ENCODE measurements around the gene C11orf42.
"Not testable (repeated sequence)": the region's sequence is repeated elsewhere in the genome, so short reads cannot be mapped to it uniquely, and the experiment has no call there.

C11orf42 gene

GRCh38 chr11:6219359-6219758 is 14.0 kb downstream of the C11orf42 start:
- DNase-seq (ENCODE audit: extremely low read depth in 1 of 2, low read depth in 1 of 2) = no peak

GRCh38 chr11:6223854-6224253 is 18.5 kb downstream of the C11orf42 start:
- DNase-seq (ENCODE audit: extremely low read depth in 1 of 2, low read depth in 1 of 2) = no peak

GRCh38 chr11:6224421-6224820 is 19.1 kb downstream of the C11orf42 start:
- no peak for DNase-seq (ENCODE audit: extremely low read depth in 1 of 2, low read depth in 1 of 2)

- DNase-seq (ENCODE audit: extremely low read depth in 1 of 2, low read depth in 1 of 2) = no peak
These were observed 19.7 kb downstream of the C11orf42 start for GRCh38 chr11:6225024-6225423.

- no peak for DNase-seq (ENCODE audit: extremely low read depth in 1 of 2, low read depth in 1 of 2)
These were observed 20.5 kb downstream of the C11orf42 start for GRCh38 chr11:6225896-6226295.

GRCh38 chr11:6228520-6228919 is 23.2 kb downstream of the C11orf42 start:
- DNase-seq (ENCODE audit: extremely low read depth in 1 of 2, low read depth in 1 of 2) = no peak

GRCh38 chr11:6229911-6230310 is 24.6 kb downstream of the C11orf42 start:
- DNase-seq (ENCODE audit: extremely low read depth in 1 of 2, low read depth in 1 of 2) = no peak

- DNase-seq (ENCODE audit: extremely low read depth in 1 of 2, low read depth in 1 of 2) = no peak
These were observed 27.5 kb downstream of the C11orf42 start for GRCh38 chr11:6232899-6233298.

GRCh38 chr11:6233984-6234386 is 28.6 kb downstream of the C11orf42 start:
- DNase-seq (ENCODE audit: extremely low read depth in 1 of 2, low read depth in 1 of 2) = no peak

GRCh38 chr11:6234387-6235107 is 29.2 kb downstream of the C11orf42 start, which contains the start of gene FHIP1B:
Gene FHIP1B, minus strand, starts transcription at chr11:6234636. Its CDS starts 10,120 bp downstream, at chr11:6224516.
- DNase-seq (ENCODE audit: extremely low read depth in 1 of 2, low read depth in 1 of 2) = peak; percentile 97 to 99

- DNase-seq (ENCODE audit: extremely low read depth in 1 of 2, low read depth in 1 of 2) = no peak
These were observed 31.9 kb downstream of the C11orf42 start for GRCh38 chr11:6237266-6237665.

GRCh38 chr11:6237761-6238302 is 32.5 kb downstream of the C11orf42 start:
- DNase-seq (ENCODE audit: extremely low read depth in 1 of 2, low read depth in 1 of 2) = no peak

GRCh38 chr11:6238902-6239301 is 33.5 kb downstream of the C11orf42 start, which contains the start of gene CNGA4:
Gene CNGA4, plus strand, starts transcription at chr11:6239089. Its CDS starts 118 bp downstream, at chr11:6239207.
- no peak for DNase-seq (ENCODE audit: extremely low read depth in 1 of 2, low read depth in 1 of 2)

GRCh38 chr11:6240139-6240538 is 34.8 kb downstream of the C11orf42 start:
- DNase-seq (ENCODE audit: extremely low read depth in 1 of 2, low read depth in 1 of 2) = no peak

GRCh38 chr11:6240781-6241180 is 35.4 kb downstream of the C11orf42 start:
- no peak for DNase-seq (ENCODE audit: extremely low read depth in 1 of 2, low read depth in 1 of 2)

- no peak for DNase-seq (ENCODE audit: extremely low read depth in 1 of 2, low read depth in 1 of 2)
These were observed 36.0 kb downstream of the C11orf42 start for GRCh38 chr11:6241316-6241715.

- DNase-seq (ENCODE audit: extremely low read depth in 1 of 2, low read depth in 1 of 2) = no peak
These were observed 40.2 kb downstream of the C11orf42 start for GRCh38 chr11:6245536-6245935.

GRCh38 chr11:6248248-6248647 is 42.9 kb downstream of the C11orf42 start:
- no peak for DNase-seq (ENCODE audit: extremely low read depth in 1 of 2, low read depth in 1 of 2)

GRCh38 chr11:6248897-6249296 is 43.5 kb downstream of the C11orf42 start:
- DNase-seq (ENCODE audit: extremely low read depth in 1 of 2, low read depth in 1 of 2) = not testable (repeated sequence)

GRCh38 chr11:6249770-6250555 is 44.6 kb downstream of the C11orf42 start:
- no peak for DNase-seq (ENCODE audit: extremely low read depth in 1 of 2, low read depth in 1 of 2)

- DNase-seq (ENCODE audit: extremely low read depth in 1 of 2, low read depth in 1 of 2) = no peak
These were observed 45.9 kb downstream of the C11orf42 start for GRCh38 chr11:6251120-6251733.

All from activated CD8-positive, alpha-beta memory T cell treated with anti-CD3 and anti-CD28 coated beads for 1 hour (primary cell).